Glomerular visceral epithelial cell (primary cell): ENCODE measurements around the gene CYB561D1.
A peak's percentile ranks its signal among the peaks of the same experiment; 100 is the strongest.

ENCODE experiments used
- DNase-seq: peaks from one replicate; pipeline ENCODE4 v3.0.0-alpha.2; 2016; ENCODE audit errors: extremely low spot score

CYB561D1 gene

DNA sequence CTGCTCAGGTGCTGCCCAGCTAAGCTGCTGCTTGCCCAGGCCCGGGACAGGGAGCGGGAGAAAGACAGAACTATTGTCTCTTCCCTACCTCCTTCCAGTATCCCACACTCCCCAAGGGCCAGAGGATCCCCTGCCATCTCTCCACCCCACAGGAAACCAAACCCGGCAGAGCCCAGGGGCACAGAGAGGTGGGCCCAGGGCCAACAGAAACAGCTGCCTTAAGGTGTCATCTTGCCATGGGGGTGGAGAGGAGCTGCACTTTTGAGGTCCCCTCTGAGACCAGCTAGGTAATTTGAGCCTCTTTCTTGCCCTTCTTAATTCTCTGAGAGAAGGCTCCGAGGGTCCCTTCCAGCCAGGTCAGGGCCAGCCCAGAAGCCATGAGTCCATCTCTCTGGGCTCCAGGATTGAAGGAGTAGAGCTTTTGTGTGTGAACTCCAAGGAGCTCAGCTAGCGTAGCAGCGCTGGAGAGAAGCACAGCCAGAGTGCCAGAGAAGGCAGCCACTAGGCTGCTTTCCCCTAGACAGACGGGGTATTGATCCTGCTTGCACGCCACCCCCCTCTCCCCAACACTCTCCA lies 36.1 kb downstream of the CYB561D1 start:
- no peak for DNase-seq

DNA sequence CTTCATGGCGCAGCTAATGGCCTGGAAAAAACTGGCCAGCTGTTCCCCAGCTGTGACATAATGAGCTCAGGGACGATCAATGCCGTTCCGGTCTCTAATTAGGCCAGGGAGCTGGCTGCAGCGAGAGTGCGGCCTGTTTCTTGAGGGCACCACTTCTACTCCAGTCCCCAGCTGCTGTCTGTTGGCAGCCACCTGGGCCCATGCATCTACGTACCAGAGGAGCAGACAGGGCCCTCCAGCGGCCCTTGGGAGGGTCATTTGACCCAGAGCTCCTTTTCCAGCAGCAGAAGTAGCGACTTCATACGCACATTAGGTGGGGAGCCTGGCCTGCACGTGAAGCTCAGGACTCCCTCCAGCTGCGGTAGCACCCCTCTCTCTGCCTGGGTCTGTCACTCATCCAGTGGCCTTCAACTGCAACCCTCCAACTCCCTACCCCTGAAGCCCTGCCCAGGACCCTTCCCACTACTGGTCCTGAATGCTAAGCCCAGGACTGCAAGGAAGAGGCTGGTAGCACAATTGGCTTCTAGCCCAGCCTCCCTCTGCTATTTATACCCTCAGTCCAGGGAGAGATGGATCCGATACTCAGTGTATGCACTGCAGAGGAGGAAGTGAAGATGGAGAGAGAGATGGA lies 36.7 kb downstream of the CYB561D1 start:
- DNase-seq, result no peak

DNA sequence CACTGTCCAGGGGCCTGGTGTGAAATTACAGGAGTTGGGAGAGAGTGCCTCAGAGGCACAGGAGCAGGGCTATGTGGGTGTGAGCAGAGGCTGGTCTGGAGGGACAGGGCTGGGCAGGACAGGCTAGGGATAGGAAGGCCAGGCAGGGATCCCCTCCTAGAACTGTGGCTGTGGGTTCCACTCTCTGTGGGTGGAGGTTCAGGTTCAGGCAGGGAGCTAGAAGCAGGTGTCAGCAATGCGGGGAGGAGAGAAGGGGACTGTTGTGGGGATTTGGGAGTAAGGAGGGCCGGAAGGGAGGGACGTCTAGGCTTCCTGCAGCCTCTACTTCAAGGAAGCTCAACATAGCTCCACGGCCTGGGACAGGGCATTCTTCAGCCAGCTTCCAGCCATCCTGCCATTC lies 37.5 kb downstream of the CYB561D1 start:
- no peak for DNase-seq

DNA sequence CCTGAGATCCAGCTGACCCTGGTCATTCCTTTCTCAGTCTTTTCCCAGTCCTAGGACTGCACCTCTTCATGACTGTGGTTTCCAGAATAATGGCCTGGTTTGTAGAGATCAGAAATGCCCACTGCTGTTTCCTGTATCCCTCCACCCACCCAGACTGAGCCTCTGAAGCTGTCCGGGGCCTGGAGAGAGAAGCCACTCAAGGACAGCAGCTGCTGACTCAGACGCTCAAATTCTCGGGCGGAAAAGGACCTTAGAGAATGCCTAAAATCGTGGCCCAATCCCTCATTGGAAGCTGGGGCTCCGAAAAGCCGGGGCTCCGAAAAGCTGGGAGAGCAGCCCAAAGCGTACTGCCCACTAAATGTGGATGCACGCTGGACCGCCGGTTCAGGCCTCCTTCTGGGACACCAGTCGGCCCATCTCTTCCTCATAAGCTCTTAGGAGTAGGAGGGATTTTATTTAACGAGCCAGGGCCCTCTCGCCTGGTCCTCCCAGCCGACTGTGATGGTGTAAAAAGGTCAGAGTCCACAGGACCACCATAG lies 38.0 kb downstream of the CYB561D1 start:
- no peak for DNase-seq

DNA sequence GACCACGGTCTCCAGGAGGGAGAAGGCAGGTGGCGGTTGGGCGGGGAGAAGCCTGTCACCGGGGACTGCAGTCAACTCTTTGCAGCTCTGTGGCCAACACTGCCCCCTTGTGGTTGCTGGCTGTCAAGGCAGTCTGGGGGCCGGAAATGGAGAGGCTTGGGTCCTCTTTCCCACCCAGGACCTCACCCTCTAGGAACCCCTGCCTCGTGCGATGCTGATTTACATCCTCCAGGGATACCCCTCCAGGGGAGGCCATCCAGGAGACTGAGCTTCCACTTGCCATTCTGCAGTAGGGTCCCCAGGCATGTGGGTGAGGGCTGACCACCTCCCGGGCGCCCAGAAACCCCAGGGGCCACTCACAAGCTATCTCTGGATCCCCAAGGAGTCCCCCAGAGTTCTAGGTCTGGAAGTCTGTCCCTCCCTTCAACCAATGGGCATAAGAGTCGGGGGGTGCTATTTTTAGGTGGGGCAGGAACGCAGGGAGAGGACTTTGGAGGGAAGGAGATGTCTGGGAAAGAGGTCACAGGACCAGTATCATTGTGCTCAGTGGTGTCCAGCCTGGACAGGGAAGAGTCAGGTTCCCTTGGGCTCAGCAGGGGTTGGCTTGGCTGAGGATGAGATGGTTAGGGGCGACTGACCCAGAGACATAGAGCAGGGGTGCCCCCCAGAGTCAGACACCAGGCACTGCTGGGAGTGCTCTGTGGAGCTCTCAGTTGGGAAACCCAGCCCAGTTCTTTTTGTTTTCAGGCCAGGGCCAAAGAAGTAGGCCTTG lies 38.7 kb downstream of the CYB561D1 start:
- DNase-seq, result peak; percentile 75

DNA sequence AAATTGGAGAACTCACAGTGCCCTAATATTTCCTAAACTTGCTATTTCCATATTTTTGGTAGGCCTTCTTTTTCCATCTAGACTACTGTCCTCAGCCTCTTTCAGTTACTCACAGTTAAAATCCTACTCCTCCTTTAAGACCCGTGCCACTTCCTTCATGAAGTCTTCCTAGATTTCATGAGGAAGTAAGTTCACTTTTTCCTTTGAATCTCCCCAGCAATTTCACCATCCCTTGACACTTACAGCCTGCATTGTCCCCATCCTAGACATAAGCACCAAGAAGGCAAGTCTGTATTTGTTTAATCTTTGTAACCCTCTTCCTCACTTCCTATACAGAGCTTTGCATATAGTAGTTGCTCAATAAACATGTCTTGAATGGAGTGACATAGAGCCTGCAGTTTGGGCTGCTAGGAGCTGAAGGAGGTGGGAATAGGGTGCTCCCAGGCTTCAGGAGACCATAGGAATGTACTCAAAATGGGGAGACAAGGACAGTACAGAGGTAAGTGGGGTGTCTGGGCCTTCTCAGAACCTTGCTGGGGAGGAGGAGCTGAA lies 40.5 kb downstream of the CYB561D1 start:
- no peak for DNase-seq

DNA sequence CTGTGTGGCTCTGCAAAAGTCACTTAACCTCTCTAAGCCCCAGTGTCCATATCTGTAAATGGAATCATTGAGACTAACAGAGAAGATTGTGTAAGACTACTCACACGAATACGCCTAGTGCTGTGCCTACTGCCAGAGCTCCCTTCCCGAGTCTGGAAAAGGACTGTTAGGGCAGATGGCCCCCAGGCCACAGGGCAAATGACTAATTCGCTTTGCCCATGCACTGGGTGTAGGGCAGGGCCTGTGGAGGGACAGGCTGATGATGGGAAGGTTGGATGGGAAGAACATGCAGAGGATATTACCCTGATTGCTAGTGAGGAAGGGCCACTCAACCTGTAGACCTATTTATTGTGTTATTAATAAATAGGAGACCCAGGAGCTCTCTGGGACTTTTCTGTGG lies 41.6 kb downstream of the CYB561D1 start:
- no peak for DNase-seq

DNA sequence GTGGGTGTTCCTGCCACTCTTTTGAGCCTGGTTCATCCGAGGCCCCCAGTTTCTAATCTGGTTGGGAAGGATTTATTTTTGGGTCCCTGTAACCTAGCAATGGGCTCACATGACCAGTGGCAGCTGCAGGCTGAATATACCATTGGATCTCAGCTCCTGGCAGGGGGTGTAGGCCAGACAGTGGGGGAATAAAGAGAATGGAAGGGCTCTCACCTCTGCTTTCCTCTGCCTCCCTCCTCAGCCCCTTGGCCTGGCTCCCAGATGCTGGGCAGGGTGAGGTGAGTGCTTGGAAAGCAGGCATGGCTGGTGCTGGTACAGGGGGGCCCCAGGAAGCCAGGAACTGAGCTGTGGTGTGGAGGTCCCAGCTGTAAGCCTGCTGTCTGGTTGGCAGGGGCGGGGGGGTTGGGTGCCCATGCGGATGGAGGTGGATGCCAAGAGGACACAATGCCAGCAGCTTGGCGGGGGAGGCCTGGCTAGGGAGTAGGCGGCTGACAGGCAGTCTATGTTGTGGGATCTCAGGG lies 42.1 kb downstream of the CYB561D1 start:
- DNase-seq, result no peak

DNA sequence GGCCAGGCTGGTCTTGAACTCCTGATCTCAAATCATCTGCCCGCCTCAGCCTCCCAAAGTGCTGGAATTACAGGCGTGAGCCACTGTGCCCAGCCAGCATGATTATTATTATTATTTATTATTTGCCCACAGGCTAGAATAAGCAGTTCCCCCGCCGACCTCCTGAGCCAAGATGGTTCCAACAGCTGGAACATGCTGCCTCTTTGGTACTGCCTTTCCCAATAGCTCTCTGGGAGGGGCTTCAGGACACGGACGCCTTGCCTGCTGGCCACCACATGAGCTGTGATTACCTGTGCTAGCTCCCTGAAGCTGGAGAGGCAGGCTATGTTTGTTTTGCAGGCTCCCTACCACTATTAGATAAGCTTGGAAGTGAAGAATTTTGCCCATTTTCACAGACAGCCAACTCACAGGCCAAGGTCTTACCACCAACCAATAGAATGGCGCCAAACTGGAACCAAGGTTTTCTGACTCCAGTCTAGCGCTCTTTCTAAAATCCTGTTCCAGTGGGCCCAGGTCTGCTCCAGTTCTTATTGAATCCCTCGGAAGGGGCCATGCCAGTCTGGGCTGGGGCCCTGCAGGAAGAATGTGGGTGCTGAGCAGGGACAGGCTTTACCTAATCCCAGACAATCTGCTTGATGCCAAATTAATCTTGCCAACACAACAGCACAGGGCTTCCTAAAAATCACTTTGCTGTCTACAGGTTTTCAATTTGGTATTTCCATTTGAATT lies 43.7 kb downstream of the CYB561D1 start:
- DNase-seq, result no peak

DNA sequence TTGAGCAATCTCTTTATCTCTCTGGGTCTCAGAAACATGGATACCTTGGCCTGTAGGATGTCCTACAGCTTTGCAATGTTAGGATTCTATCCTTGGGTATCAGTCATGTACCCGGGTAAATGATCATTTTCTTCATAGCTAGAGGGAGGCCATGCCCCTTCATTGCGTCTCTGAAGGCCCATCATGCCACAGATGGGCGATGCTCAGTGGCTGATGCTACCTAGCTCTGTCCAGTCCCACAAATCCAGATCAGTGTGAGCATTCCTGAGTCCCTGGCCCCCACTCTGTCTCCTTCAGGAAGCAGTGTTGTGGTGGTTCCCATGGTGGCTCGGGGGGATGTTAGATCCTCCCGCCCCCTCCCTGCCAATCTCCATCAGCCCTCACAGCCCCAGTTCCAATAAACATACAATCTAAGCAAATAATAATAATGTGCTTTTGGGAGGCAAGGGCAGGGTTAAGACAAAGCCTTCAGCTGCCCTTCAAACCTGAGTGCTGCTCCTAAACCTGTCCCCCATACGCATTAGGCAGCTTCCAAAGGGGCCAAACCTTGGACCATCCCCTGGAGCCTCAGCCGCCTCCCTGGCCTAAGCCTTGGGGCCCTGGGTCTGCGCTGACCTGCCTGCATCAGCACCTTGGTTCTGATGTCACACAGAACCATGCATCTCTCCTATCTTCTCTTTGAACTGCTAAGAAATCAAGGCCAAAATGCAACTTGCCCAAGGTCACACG lies 45.1 kb downstream of the CYB561D1 start:
- DNase-seq, result no peak

DNA sequence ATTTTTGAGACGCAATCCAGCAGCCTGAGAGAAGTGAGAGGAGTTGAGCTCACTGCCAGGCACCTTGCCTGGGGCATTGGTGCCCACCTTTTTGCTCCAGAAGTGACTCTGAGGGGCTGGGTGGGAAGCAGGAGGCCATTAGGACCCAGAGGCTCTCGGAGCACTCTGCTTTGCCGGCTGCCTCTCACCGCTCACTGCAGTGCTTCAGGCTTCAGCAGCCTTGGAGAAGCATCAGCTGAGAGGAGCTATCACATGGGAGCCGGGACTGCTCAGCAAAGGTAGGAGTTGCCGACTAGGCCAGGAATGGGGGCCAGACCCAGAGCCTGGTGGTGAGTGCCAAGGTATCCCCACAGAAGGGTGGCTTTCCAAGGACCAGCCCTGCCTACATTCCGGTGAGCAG lies 45.8 kb downstream of the CYB561D1 start, which contains the start of gene GPR61:
Gene GPR61, plus strand, starts transcription at position 197 of the 400 bp plus-strand sequence. CDS start 3,151 bp downstream, outside the sequence.
- DNase-seq, result no peak

DNA sequence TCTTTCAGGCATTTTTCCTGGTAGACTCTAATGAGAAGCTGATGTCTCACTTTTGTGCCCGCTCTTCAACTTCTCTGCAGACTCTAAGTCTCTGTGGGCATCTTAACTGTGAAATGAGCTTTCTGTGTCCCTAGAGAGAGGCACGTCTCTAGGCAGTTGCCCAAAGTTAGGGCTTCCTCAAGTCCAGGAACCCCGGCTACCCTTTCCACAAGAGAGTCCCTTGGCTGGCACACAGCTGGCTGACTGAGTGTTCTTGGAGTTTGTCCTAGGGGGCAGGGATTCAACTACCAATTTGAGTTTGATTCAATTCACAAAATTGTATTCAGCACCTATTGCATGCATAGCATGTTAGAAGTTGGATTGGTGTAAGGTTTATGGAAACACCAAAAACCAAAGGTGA lies 47.2 kb downstream of the CYB561D1 start:
- DNase-seq, result no peak

DNA sequence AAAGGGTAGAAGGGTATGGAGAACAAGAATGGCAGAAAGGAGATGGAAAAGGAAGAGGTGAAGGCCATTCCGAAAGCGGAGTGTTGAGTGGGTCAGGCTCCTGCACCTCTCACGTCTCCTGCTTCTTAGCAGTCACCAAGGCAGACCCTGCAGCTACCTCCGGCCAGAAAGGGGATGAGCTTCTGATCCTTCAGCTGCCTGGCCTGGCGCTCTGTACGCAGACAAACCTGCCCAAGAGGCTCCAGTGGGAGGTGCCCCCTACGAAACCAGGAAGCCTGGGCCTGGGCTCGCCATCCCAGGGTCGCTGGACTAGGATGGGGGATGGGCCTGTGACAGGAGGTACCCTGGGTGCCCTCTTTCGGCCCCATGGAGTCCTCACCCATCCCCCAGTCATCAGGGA lies 48.8 kb downstream of the CYB561D1 start:
- no peak for DNase-seq

DNA sequence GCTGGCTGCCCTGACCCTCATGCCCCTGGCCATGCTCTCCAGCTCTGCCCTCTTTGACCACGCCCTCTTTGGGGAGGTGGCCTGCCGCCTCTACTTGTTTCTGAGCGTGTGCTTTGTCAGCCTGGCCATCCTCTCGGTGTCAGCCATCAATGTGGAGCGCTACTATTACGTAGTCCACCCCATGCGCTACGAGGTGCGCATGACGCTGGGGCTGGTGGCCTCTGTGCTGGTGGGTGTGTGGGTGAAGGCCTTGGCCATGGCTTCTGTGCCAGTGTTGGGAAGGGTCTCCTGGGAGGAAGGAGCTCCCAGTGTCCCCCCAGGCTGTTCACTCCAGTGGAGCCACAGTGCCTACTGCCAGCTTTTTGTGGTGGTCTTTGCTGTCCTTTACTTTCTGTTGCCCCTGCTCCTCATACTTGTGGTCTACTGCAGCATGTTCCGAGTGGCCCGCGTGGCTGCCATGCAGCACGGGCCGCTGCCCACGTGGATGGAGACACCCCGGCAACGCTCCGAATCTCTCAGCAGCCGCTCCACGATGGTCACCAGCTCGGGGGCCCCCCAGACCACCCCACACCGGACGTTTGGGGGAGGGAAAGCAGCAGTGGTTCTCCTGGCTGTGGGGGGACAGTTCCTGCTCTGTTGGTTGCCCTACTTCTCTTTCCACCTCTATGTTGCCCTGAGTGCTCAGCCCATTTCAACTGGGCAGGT lies 49.5 kb downstream of the CYB561D1 start:
- DNase-seq, result no peak

DNA sequence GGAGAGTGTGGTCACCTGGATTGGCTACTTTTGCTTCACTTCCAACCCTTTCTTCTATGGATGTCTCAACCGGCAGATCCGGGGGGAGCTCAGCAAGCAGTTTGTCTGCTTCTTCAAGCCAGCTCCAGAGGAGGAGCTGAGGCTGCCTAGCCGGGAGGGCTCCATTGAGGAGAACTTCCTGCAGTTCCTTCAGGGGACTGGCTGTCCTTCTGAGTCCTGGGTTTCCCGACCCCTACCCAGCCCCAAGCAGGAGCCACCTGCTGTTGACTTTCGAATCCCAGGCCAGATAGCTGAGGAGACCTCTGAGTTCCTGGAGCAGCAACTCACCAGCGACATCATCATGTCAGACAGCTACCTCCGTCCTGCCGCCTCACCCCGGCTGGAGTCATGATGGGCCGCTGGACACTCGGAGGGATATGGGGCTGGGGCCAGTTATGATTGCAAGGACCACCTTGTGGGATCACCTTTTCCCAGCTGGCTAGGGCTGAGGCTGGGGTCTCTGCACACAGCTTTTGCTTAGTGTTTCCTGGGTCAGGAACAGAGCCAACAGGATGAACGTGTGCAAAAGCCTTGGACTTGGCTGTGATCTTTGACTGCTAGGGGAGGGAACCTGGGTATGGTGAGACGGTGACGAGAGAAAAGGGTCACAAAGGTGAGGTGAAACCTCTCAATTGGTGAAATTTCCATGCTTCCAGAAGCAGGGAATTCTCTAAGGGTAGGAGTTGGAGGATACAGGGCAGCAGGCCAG lies 50.3 kb downstream of the CYB561D1 start:
- DNase-seq, result no peak

DNA sequence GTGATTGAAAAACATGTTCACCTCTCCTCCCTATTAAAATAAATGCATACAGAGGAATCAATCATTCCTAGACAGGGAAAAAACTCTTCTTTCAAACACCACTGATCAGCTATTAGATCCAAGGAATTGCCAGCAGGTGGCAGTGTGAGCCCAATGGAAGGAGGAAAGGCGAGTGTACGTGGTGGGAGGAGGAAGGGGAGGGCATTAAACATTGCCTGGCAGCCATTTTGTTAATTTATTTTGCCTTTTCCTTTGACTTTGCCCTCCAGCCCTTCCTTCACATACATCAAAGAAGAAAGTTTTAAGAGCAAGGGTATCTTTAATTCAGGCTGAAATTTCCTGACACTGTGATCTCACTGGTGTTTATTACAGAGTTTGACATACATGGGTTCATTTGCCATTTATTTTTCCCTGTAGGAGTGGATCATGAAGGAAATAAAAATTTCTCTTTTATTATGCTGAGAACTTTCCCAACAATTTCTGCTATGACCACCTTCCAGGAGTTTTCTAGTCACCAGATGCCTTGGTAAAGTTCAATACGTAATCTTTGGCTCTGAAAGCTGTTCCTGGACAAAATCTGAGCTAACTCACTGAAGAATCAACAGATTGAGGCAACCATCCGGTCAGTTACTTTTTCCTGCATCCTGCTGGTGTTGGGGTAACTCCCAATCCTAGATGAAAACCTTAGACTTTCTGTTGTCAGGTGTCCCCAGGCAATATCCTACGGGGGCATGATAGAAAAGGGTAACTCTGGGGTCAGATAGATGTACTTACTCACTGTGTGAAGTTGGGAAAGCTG lies 52.6 kb downstream of the CYB561D1 start:
- DNase-seq, result peak; percentile 87

DNA sequence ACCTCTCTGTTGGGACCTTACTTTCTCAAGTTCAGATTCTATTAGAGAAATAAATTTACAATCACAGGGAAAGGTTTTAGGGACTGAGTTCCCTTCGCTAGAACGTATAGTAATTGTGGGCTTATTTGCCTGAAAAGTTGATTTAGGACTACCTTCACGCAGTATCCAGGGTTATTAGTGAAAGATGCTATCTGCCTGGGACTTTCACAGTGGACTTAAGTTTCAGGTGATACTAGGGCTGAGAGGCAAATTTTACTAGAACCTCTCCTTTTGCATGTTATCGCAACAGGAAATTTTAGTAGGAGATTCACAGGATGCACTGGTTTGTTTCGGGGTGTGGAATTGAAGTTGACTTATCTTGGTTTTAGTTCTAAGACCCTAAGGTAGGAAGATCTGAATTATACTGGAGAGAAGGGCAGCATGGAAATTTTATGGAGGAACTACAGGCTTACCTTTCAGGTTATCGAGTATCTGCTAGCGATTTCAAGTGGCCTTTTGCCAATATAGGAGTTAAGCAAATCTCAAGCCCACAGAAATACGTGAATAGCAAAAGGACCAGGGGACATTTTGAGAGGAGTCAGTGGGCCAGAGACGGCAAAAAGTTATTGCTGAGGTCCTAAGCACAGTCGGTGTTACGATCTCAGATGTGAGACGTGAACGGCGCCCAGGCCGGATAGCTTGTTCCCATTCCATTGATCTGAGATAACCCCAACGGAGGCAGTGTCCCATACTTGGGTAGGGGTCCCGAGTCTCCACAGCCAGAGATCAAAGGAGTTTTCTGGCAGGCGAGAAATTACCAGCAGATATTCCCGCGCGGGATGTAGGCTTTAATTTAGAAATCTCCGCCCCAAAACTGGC lies 53.8 kb downstream of the CYB561D1 start:
- DNase-seq, result no peak
